ENCODE measurements around the gene GPI.

GPI gene

GRCh38 chr19:34381399-34382251, 16.6 kb downstream of the GPI start:
- TF ChIP-seq GLIS3 (CRISPR knock-in tag; IDR thresholded peaks at IDR 0.05) = no peak
- no peak for TF ChIP-seq TCF4 (CRISPR knock-in tag; IDR thresholded peaks at IDR 0.05; ENCODE audit: borderline replicate concordance)
- TF ChIP-seq ZNF565 (CRISPR knock-in tag; conservative IDR thresholded peaks at IDR 0.05; ENCODE audit: low read depth) = no peak
- TF ChIP-seq CSDC2 (CRISPR knock-in tag; IDR thresholded peaks at IDR 0.05) = no peak
- TF ChIP-seq ARNTL (CRISPR knock-in tag; IDR thresholded peaks at IDR 0.05; ENCODE audit: borderline replicate concordance, low read depth) = no peak
- TF ChIP-seq OSR1 (CRISPR knock-in tag; IDR thresholded peaks at IDR 0.05) = no peak
- TF ChIP-seq ESRRG (CRISPR knock-in tag; IDR thresholded peaks at IDR 0.05) = no peak
- no peak for TF ChIP-seq ISL1 (CRISPR knock-in tag; IDR thresholded peaks at IDR 0.05)
- TF ChIP-seq ZNF8 (CRISPR knock-in tag; IDR thresholded peaks at IDR 0.05) = no peak
- TF ChIP-seq SNAI2 (CRISPR knock-in tag; IDR thresholded peaks at IDR 0.05) = no peak
- no peak for TF ChIP-seq ZFP3 (CRISPR knock-in tag; IDR thresholded peaks at IDR 0.05)
- no peak for TF ChIP-seq PATZ1 (CRISPR knock-in tag; IDR thresholded peaks at IDR 0.05; ENCODE audit: borderline replicate concordance)
- TF ChIP-seq ZFP30 (CRISPR knock-in tag; IDR thresholded peaks at IDR 0.05) = no peak
- TF ChIP-seq PPARA (CRISPR knock-in tag; IDR thresholded peaks at IDR 0.05; ENCODE audit: borderline replicate concordance) = no peak
- no peak for TF ChIP-seq CREB5 (CRISPR knock-in tag; IDR thresholded peaks at IDR 0.05; ENCODE audit: low read depth)
- TF ChIP-seq RARB (CRISPR knock-in tag; IDR thresholded peaks at IDR 0.05) = no peak
- no peak for TF ChIP-seq BACH2 (CRISPR knock-in tag; IDR thresholded peaks at IDR 0.05; ENCODE audit: borderline replicate concordance)
- ATAC-seq = no peak

DNA sequence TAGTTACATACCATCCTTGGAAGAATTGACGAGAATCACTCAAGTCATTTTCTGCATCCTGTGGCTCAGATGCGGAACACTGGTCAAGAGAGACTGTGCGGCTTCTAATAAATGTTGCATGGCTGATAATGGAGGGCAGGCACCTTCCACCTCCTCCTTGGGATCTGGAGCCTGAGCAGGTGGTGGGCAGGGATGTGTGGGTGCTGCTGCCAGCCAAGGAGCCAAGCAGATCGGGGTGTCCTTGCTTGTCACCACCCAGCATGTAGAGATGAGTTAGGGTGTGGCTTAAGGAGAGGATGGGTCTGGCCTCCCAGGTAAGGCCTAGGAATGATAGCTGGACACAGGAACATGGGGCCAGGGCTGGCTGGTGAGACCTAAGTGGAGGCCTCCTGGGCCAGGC, 17.5 kb downstream of the GPI start:
- TF ChIP-seq SNAI2 (CRISPR knock-in tag; IDR thresholded peaks at IDR 0.05) (no peak), ISL1 (CRISPR knock-in tag; IDR thresholded peaks at IDR 0.05) (no peak), RARB (CRISPR knock-in tag; IDR thresholded peaks at IDR 0.05) (no peak), ZC3H10 (CRISPR knock-in tag; IDR thresholded peaks at IDR 0.05) (no peak)
- no peak for ATAC-seq

DNA sequence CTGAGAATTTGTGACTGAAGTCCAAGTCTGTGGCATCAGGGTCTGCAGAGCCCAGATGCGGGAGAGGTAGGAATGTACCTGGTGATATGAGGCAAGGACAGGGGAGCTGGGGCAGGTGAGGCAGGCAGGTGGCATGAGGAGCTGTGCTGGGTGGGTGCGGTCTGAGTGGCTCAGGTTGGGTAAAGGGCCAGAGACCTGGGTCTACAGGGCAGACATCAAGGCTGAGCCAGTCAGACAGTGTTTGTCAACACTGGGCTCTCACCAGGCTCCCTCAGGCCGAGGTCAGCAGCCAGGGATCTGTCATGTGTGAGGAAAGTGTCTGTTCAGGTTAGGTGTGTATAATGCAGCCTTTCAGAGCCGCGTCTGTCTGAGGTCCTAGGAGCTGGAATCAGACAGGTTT, 18.6 kb downstream of the GPI start:
- TF ChIP-seq GLIS3 (CRISPR knock-in tag; IDR thresholded peaks at IDR 0.05) (no peak), RARB (CRISPR knock-in tag; IDR thresholded peaks at IDR 0.05) (no peak), OSR1 (CRISPR knock-in tag; IDR thresholded peaks at IDR 0.05) (no peak), CSDC2 (CRISPR knock-in tag; IDR thresholded peaks at IDR 0.05) (no peak), ARNTL (CRISPR knock-in tag; IDR thresholded peaks at IDR 0.05; ENCODE audit: borderline replicate concordance, low read depth) (no peak), SNAI2 (CRISPR knock-in tag; IDR thresholded peaks at IDR 0.05) (no peak), POU6F1 (CRISPR knock-in tag; IDR thresholded peaks at IDR 0.05; ENCODE audit: borderline replicate concordance, low read depth) (no peak), TOX (CRISPR knock-in tag; IDR thresholded peaks at IDR 0.05; ENCODE audit: borderline replicate concordance) (no peak), TSHZ2 (CRISPR knock-in tag; IDR thresholded peaks at IDR 0.05) (no peak), TCF4 (CRISPR knock-in tag; IDR thresholded peaks at IDR 0.05; ENCODE audit: borderline replicate concordance) (no peak), ISL1 (CRISPR knock-in tag; IDR thresholded peaks at IDR 0.05) (no peak), PATZ1 (CRISPR knock-in tag; IDR thresholded peaks at IDR 0.05; ENCODE audit: borderline replicate concordance) (no peak), ZNF70 (CRISPR knock-in tag; IDR thresholded peaks at IDR 0.05) (no peak), ZNF8 (CRISPR knock-in tag; IDR thresholded peaks at IDR 0.05) (no peak)
- no peak for ATAC-seq

Measured in SK-N-SH treated with all-trans-retinoic acid at 6 μM for 48 hours (cell line).